ENCODE data around the gene IL17RE. TPM values are rescaled to one million over a fixed set of nuclear protein-coding genes. Genes with fewer than 3 reads are reported as not detected.
A peak's percentile ranks its signal among the peaks of the same experiment; 100 is the strongest.

IL17RE gene
- total and polyA plus RNA-seq, 2 donors (not counting 3 experiments of a cell fraction or from before 2014, with no cell fraction given): 1.2 to 1.3 TPM

DNA sequence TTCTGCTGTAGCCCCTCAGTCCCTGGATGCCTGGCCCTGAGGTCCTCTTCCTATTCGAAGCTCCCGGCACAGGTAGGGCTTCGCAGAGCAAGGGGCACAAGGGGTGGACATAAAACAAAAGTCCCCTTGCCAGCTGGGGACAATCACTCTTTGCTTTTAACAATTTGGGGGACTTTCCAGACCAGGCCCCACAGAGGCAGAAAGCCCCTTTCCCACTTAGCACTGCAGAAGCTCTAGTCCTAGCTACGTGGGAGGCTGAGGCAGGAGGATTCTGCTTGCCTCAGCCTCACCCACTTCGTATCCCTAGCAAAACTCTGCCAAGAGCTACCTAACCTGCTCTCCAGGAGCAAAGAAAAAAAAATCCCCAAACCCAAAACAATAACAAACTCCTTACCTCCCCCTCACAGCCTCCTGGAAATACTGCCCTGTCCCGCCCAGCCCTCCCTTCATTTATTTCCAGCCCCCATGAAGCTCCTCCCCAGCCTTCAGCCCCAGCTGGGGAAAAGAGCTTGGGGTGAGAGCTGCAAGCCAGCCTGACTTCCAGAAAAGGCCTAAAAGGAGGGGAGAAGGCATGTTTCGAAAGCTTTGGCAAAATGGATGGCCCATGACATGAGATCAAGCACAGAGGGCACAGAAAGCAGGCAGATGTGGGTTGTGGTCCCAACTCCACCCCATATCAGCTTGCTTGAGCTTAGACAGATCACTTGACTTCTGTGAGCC, 22.7 kb upstream of the IL17RE start, which contains the start of gene CIDEC:
Gene CIDEC (minus strand): TSS at position 424 of the 720 bp plus-strand sequence. CDS start 1,767 bp downstream, outside the sequence.
- CTCF ChIA-PET: interaction anchor here (1.1 kb wide), 1 partner anchor 66 kb away, joined by 4 read pairs; no protein-coding TSS in a partner anchor
- peak within 1 kb of the TSS; percentile 44 for H2AFZ ChIP-seq (ENCODE audit: low read depth, low read length)

More for the DNA sequence above, 22.7 kb upstream of the IL17RE start, which contains the start of gene CIDEC:
- H3K4me3 ChIP-seq (replicated peaks in 1 of 3; ENCODE audit: insufficient read depth in 1 of 3, low read depth in 1 of 3, low read length in 3 of 3): no peak within 1 kb of the TSS
- no peak within 1 kb of the TSS for H3K9ac ChIP-seq (replicated peaks; ENCODE audit: extremely low read depth, insufficient read depth, low read length)
- POLR2A ChIA-PET: interaction anchor here (0.6 kb wide), 1 partner anchor 42 kb away, joined by 3 read pairs; no protein-coding TSS in a partner anchor
- no peaks in the 10 kb centered on the region for H3K9me3 ChIP-seq (replicated peaks; ENCODE audit: control insufficient read depth, insufficient read depth, low read length)
- TF ChIP-seq, protein P1, sequence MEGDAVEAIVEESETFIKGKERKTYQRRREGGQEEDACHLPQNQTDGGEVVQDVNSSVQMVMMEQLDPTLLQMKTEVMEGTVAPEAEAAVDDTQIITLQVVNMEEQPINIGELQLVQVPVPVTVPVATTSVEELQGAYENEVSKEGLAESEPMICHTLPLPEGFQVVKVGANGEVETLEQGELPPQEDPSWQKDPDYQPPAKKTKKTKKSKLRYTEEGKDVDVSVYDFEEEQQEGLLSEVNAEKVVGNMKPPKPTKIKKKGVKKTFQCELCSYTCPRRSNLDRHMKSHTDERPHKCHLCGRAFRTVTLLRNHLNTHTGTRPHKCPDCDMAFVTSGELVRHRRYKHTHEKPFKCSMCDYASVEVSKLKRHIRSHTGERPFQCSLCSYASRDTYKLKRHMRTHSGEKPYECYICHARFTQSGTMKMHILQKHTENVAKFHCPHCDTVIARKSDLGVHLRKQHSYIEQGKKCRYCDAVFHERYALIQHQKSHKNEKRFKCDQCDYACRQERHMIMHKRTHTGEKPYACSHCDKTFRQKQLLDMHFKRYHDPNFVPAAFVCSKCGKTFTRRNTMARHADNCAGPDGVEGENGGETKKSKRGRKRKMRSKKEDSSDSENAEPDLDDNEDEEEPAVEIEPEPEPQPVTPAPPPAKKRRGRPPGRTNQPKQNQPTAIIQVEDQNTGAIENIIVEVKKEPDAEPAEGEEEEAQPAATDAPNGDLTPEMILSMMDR (IDR thresholded peaks at IDR 0.05; ENCODE audit: extremely low read depth in 1 of 2, insufficient read depth in 1 of 2, low read depth in 1 of 2, low read length in 2 of 2): no peak
- TF ChIP-seq, protein P2, sequence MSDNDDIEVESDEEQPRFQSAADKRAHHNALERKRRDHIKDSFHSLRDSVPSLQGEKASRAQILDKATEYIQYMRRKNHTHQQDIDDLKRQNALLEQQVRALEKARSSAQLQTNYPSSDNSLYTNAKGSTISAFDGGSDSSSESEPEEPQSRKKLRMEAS (IDR thresholded peaks at IDR 0.05; ENCODE audit: insufficient read depth, insufficient read length): no peak
- TF ChIP-seq POLR2A (IDR thresholded peaks at IDR 0.05; ENCODE audit: low read depth, low read length) (no peak), FOS (IDR thresholded peaks at IDR 0.05; ENCODE audit: borderline replicate concordance, insufficient read depth, low read length) (no peak), EZH2 (IDR thresholded peaks at IDR 0.05; ENCODE audit: borderline replicate concordance, low read depth, low read length, severe bottlenecking) (no peak), MYC (IDR thresholded peaks at IDR 0.05; ENCODE audit: low read depth, low read length) (no peak), POLR2AphosphoS5 (IDR thresholded peaks at IDR 0.05; ENCODE audit: insufficient read depth, low read depth, low read length) (no peak), GATA2 (IDR thresholded peaks at IDR 0.05; ENCODE audit: insufficient read depth, insufficient read length, low read depth, low read length) (no peak), JUN (IDR thresholded peaks at IDR 0.05; ENCODE audit: borderline replicate concordance, insufficient read depth, insufficient read length, low read depth) (no peak)
- DNase-seq (ENCODE audit: low read depth, low spot score) (no peak), FAIRE-seq (no peak)
- no peaks in the 10 kb centered on the region for H3K9me1 ChIP-seq (replicated peaks; ENCODE audit: control insufficient read depth, extremely low read depth, insufficient read depth, low read length)
- no peaks in the 10 kb centered on the region for H3K27me3 ChIP-seq (ENCODE audit: control insufficient read depth in 2 of 2, insufficient read depth in 2 of 2, low read length in 2 of 2)
- H3K36me3 ChIP-seq (ENCODE audit: control insufficient read depth in 2 of 2, extremely low read depth in 1 of 2, insufficient read depth in 2 of 2, low read length in 2 of 2): no peaks in the 10 kb centered on the region
- dilution Hi-C loops (cut with MboI; ENCODE audit: extremely low pct_ligation_motif_present, low sequenced_read_pairs) (no loop called here), intact Hi-C loops (cut with micrococcal nuclease) (no loop called here)
- no peak within 1 kb of the TSS for H3K27ac ChIP-seq (ENCODE audit: insufficient read depth, low read depth, low read length)
- BruUV-seq (replicated peaks): no TSS peak
- no peaks in the 10 kb centered on the region for H4K20me1 ChIP-seq (replicated peaks; ENCODE audit: control insufficient read depth, extremely low read depth, insufficient read depth, low read length)
- H3K4me1 ChIP-seq (ENCODE audit: control insufficient read depth, extremely low read depth, insufficient read depth, low read length): peaks cover 7% of the 10 kb centered on the region
- no peak within 1 kb of the TSS for H3K4me2 ChIP-seq (ENCODE audit: insufficient read depth, low read length)
- no peaks in the 10 kb centered on the region for H3K79me2 ChIP-seq (ENCODE audit: control insufficient read depth, insufficient read depth, low read length)
